Uterus (tissue), 2 donors: ENCODE measurements around the gene ELL2.

Experiments used
- POLR2A ChIP-seq, 2 donors: fragments of 450-650 bp; IDR thresholded peaks; one replicate each; pipeline ENCODE4 v1.6.1; 2016; ENCODE audit warnings: antibody characterized with exemption in 2 of 2, mild to moderate bottlenecking in 1 of 2, moderate library complexity in 1 of 2
- TF ChIP-seq, protein P1 (sequence below), 4 experiments: fragments of 200-600 bp in 2 of 4; fragments of 450-650 bp in 2 of 4; sonication (generic) in 2 of 4; IDR thresholded peaks; one replicate each; pipeline ENCODE4 v1.5.1; 2016 to 2019; ENCODE audit warnings: antibody characterized with exemption in 4 of 4, mild to moderate bottlenecking in 2 of 4, moderate library complexity in 1 of 4

DNA sequence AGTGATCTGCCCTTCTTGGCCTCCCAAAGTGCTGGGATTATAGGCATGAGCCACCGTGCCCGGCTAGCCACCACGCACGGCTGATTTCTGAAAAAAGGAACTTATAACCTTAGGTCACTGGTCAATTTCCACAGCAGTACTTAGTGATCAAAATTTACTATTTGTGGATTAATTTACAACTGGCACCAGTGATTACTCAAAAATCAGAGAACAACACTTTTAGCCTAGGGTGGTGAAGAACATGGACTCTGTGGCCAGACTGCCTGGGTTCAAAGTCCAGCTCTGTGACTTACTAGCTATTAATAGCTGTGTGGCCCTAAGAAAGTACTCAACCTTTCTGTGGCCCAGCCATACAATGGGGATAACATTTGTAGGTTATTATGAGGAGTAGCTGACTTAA, 88.3 kb downstream of the ELL2 start:
- TF ChIP-seq, protein P1, sequence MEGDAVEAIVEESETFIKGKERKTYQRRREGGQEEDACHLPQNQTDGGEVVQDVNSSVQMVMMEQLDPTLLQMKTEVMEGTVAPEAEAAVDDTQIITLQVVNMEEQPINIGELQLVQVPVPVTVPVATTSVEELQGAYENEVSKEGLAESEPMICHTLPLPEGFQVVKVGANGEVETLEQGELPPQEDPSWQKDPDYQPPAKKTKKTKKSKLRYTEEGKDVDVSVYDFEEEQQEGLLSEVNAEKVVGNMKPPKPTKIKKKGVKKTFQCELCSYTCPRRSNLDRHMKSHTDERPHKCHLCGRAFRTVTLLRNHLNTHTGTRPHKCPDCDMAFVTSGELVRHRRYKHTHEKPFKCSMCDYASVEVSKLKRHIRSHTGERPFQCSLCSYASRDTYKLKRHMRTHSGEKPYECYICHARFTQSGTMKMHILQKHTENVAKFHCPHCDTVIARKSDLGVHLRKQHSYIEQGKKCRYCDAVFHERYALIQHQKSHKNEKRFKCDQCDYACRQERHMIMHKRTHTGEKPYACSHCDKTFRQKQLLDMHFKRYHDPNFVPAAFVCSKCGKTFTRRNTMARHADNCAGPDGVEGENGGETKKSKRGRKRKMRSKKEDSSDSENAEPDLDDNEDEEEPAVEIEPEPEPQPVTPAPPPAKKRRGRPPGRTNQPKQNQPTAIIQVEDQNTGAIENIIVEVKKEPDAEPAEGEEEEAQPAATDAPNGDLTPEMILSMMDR (IDR thresholded peaks at IDR 0.05), result no peak
- no peak for TF ChIP-seq POLR2A (IDR thresholded peaks at IDR 0.05)
